Sigmoid colon (tissue), 7 donors: Measurements from ENCODE around the gene LGALS14. TPM values are rescaled to one million over a fixed set of nuclear protein-coding genes. Genes with fewer than 3 reads are reported as not detected.

Experiments used
- DNase-seq: peaks from one replicate; pipeline ENCODE4 v3.0.0-alpha.2; 2019
- H3K27ac ChIP-seq, 4 donors: fragments of 200-600 bp; sonication (generic); one replicate each; pipeline ENCODE4 v1.5.1; 2016 to 2019; ENCODE audit warnings: mild to moderate bottlenecking in 1 of 4
- H3K27me3 ChIP-seq, 3 donors: fragments of 200-600 bp; sonication (generic); one replicate each; pipeline ENCODE4 v1.5.1; 2019; ENCODE audit warnings: mild to moderate bottlenecking in 1 of 3
- H3K36me3 ChIP-seq, 4 donors: fragments of 200-600 bp; sonication (generic); one replicate each; pipeline ENCODE4 v1.5.1; 2016 to 2019
- H3K4me1 ChIP-seq, 4 donors: fragments of 200-600 bp; sonication (generic); one replicate each; pipeline ENCODE4 v1.5.1; 2017 to 2019
- H3K4me3 ChIP-seq, 4 donors: fragments of 200-600 bp; sonication (generic); one replicate each; pipeline ENCODE4 v1.5.1; 2017 to 2019; ENCODE audit warnings: mild to moderate bottlenecking in 2 of 4, moderate library complexity in 1 of 4
- H3K9me3 ChIP-seq, 4 donors: fragments of 200-600 bp in 3 of 4; sonication (generic) in 3 of 4; one replicate each; pipeline versions ENCODE4 v1.5.1 to v1.6.1; 2013 to 2019
- CTCF ChIP-seq, 4 experiments: fragments of 450-650 bp in 3 of 4; fragments of 200-600 bp in 1 of 4; IDR thresholded peaks; one replicate each; pipeline ENCODE4 v1.5.1; 2016 to 2019; ENCODE audit warnings: antibody characterized with exemption in 4 of 4, mild to moderate bottlenecking in 3 of 4, moderate library complexity in 2 of 4
- EP300 ChIP-seq, 4 donors: sonication (generic); formaldehyde crosslinking; IDR thresholded peaks; one replicate each; pipeline ENCODE4 v1.6.1; 2017; ENCODE audit warnings: antibody characterized with exemption in 4 of 4
- POLR2A ChIP-seq, 2 donors: fragments of 450-650 bp; IDR thresholded peaks; one replicate each; pipeline ENCODE4 v1.6.1; 2016; ENCODE audit warnings: antibody characterized with exemption in 2 of 2, mild to moderate bottlenecking in 2 of 2, moderate library complexity in 2 of 2
- POLR2AphosphoS5 ChIP-seq, 4 donors: sonication (generic); formaldehyde crosslinking; IDR thresholded peaks; one replicate each; pipeline ENCODE4 v1.6.1; 2017; ENCODE audit warnings: antibody characterized with exemption in 4 of 4
- WGBS, 2 donors: extraction: QIAGEN DNeasy Blood & Tissue Kit; methylation state at CpG; one replicate each; pipeline ENCODE4 v1.1.7; 2013; 5-methylcytosine and 5-hydroxymethylcytosine counted together
- intact Hi-C: fragments of 100-400 bp; cut with DNase I; formaldehyde crosslinking; loops from one replicate; pipeline ENCODE4 v1.15.1; 2023
- polyA plus RNA-seq, 3 donors: library from polyadenylated mRNA; stranded (reverse); fragments of 200-250 nt; gene quantifications; one replicate each; pipeline ENCODE4 v1.2.3, GENCODE V29; 2013
- total RNA-seq, 4 donors: library from RNA; depleted of rRNA; stranded (reverse); fragments of >200 nt; gene quantifications; one replicate each; pipeline ENCODE4 v1.1.0, GENCODE V29; 2016
- donor health status: healthy with polysubstance abuse.
- donor health status: Bipolar disorder and iron deficiency.
- donor health status: healthy.

Gene LGALS14
- total and polyA plus RNA-seq, 7 donors, result not detected

GRCh38 chr19:39729594-39729993, 25.3 kb downstream of the LGALS14 start:
- intact Hi-C loops, result no loop called here
- no peaks in the 10 kb centered on the region for H3K4me1 ChIP-seq
- no peaks in the 10 kb centered on the region for H3K27me3 ChIP-seq
- no peak for DNase-seq
- H3K36me3 ChIP-seq, result no peaks in the 10 kb centered on the region
- no peaks in the 10 kb centered on the region for H3K9me3 ChIP-seq
- no peak for TF ChIP-seq EP300 (IDR thresholded peaks at IDR 0.05)
- no peak for TF ChIP-seq POLR2AphosphoS5 (IDR thresholded peaks at IDR 0.05)
- TF ChIP-seq POLR2A (IDR thresholded peaks at IDR 0.05), result no peak
- TF ChIP-seq CTCF (IDR thresholded peaks at IDR 0.05), result no peak
- 33 to 49% methylated on average over 4 of the region's 4 CpGs for WGBS, 2 donors
- no peak overlapping the region for H3K27ac ChIP-seq
- H3K4me3 ChIP-seq, result no peak overlapping the region

GRCh38 chr19:39731685-39732084, 27.4 kb downstream of the LGALS14 start:
- Histone ChIP-seq H3K27me3 (no peaks in the 10 kb centered on the region), H3K36me3 (no peaks in the 10 kb centered on the region), H3K4me1 (no peaks in the 10 kb centered on the region), H3K4me3 (no peak overlapping the region), H3K9me3 (no peaks in the 10 kb centered on the region), H3K27ac (no peak overlapping the region)
- intact Hi-C loops, result no loop called here
- WGBS, 2 donors, result 88 to 92% methylated on average over 1 of the region's 1 CpG
- DNase-seq, result no peak
- TF ChIP-seq POLR2AphosphoS5 (IDR thresholded peaks at IDR 0.05), result no peak
- no peak for TF ChIP-seq POLR2A (IDR thresholded peaks at IDR 0.05)
- no peak for TF ChIP-seq CTCF (IDR thresholded peaks at IDR 0.05)
- no peak for TF ChIP-seq EP300 (IDR thresholded peaks at IDR 0.05)

- TF ChIP-seq POLR2AphosphoS5 (IDR thresholded peaks at IDR 0.05), result no peak
- TF ChIP-seq CTCF (IDR thresholded peaks at IDR 0.05), result no peak
- no peak for TF ChIP-seq POLR2A (IDR thresholded peaks at IDR 0.05)
- TF ChIP-seq EP300 (IDR thresholded peaks at IDR 0.05), result no peak
- Histone ChIP-seq H3K4me1 (no peaks in the 10 kb centered on the region), H3K9me3 (no peaks in the 10 kb centered on the region), H3K4me3 (no peak overlapping the region), H3K27ac (no peak overlapping the region), H3K27me3 (peaks cover 0 to 7% (median 0%) of the 10 kb centered on the region in 3 donors), H3K36me3 (no peaks in the 10 kb centered on the region)
- DNase-seq, result no peak
- WGBS, 2 donors, result 88 to 90% methylated on average over 2 of the region's 2 CpGs
- intact Hi-C loops, result no loop called here
Measured at GRCh38 chr19:39733841-39734240, 29.6 kb downstream of the LGALS14 start.

- Histone ChIP-seq H3K4me1 (no peaks in the 10 kb centered on the region), H3K36me3 (no peaks in the 10 kb centered on the region), H3K27ac (no peak overlapping the region), H3K9me3 (no peaks in the 10 kb centered on the region), H3K27me3 (peaks cover 0 to 10% (median 0%) of the 10 kb centered on the region in 3 donors), H3K4me3 (no peak overlapping the region)
- intact Hi-C loops, result no loop called here
- TF ChIP-seq EP300 (IDR thresholded peaks at IDR 0.05) (no peak), POLR2A (IDR thresholded peaks at IDR 0.05) (no peak)
- 30 to 41% methylated on average over 3 of the region's 3 CpGs for WGBS, 2 donors
- DNase-seq, result no peak
Measured at GRCh38 chr19:39735688-39736087, 31.4 kb downstream of the LGALS14 start.

- Histone ChIP-seq H3K36me3 (no peaks in the 10 kb centered on the region), H3K27ac (no peak overlapping the region), H3K27me3 (peaks cover 0 to 14% (median 0%) of the 10 kb centered on the region in 3 donors), H3K9me3 (no peaks in the 10 kb centered on the region), H3K4me1 (no peaks in the 10 kb centered on the region), H3K4me3 (no peak overlapping the region)
- intact Hi-C loops, result no loop called here
- 54 to 62% methylated on average over 5 of the region's 5 CpGs for WGBS, 2 donors
- TF ChIP-seq POLR2A (IDR thresholded peaks at IDR 0.05), result no peak
- no peak for TF ChIP-seq CTCF (IDR thresholded peaks at IDR 0.05)
- no peak for TF ChIP-seq EP300 (IDR thresholded peaks at IDR 0.05)
- no peak for TF ChIP-seq POLR2AphosphoS5 (IDR thresholded peaks at IDR 0.05)
- DNase-seq, result no peak
Measured at GRCh38 chr19:39736088-39736487, 31.8 kb downstream of the LGALS14 start.
